ENCODE results near the gene ZDHHC4. TPM values are rescaled to one million over a fixed set of nuclear protein-coding genes. Genes with fewer than 3 reads are reported as not detected.

Gene ZDHHC4
- total and polyA plus RNA-seq, 2 donors (not counting 3 experiments of a cell fraction or from before 2014, with no cell fraction given): 29.9 to 122 TPM

DNA sequence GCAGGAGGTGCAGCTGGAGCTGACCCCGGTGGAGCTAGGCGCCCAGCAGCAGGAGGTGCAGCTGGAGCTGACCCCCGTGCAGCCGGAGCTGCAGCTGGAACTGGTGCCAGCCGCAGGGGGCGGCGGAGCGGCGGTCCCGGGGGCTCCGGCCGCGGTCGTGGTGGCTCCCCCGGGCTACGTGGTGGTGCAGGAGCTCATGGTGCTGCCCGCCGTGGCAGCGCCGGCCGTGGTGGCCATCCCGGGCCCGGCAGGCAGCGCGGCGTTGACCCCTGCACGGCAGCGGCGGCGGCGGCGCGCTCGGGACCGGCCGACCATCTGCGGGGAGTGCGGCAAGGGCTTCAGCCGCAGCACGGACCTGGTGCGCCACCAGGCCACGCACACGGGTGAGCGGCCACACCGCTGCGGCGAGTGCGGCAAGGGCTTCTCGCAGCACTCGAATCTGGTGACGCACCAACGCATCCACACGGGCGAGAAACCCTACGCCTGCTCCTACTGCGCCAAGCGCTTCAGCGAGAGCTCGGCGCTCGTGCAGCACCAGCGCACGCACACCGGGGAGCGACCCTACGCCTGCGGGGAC is 45.0 kb downstream of the ZDHHC4 start:
- Histone ChIP-seq H3K9ac (replicated peaks; ENCODE audit: extremely low read depth, insufficient read depth, low read length) (no peak overlapping the region), H3K4me3 (replicated peaks in 1 of 3; ENCODE audit: insufficient read depth in 1 of 3, low read depth in 1 of 3, low read length in 3 of 3) (no peak overlapping the region), H3K9me1 (replicated peaks; ENCODE audit: control insufficient read depth, extremely low read depth, insufficient read depth, low read length) (no peaks in the 10 kb centered on the region), H3K4me1 (ENCODE audit: control insufficient read depth, extremely low read depth, insufficient read depth, low read length) (no peaks in the 10 kb centered on the region), H2AFZ (ENCODE audit: low read depth, low read length) (no peak overlapping the region), H4K20me1 (replicated peaks; ENCODE audit: control insufficient read depth, extremely low read depth, insufficient read depth, low read length) (no peaks in the 10 kb centered on the region), H3K27me3 (ENCODE audit: control insufficient read depth in 2 of 2, insufficient read depth in 2 of 2, low read length in 2 of 2) (peaks cover 0 to 2% of the 10 kb centered on the region in 2 experiments), H3K36me3 (ENCODE audit: control insufficient read depth in 2 of 2, extremely low read depth in 1 of 2, insufficient read depth in 2 of 2, low read length in 2 of 2) (no peaks in the 10 kb centered on the region), H3K27ac (ENCODE audit: insufficient read depth, low read depth, low read length) (no peak overlapping the region), H3K79me2 (ENCODE audit: control insufficient read depth, insufficient read depth, low read length) (no peaks in the 10 kb centered on the region), H3K9me3 (replicated peaks; ENCODE audit: control insufficient read depth, insufficient read depth, low read length) (no peaks in the 10 kb centered on the region), H3K4me2 (ENCODE audit: insufficient read depth, low read length) (no peak overlapping the region)
- TF ChIP-seq JUN (IDR thresholded peaks at IDR 0.05; ENCODE audit: borderline replicate concordance, insufficient read depth, insufficient read length, low read depth): no peak
- no peak for TF ChIP-seq POLR2AphosphoS5 (IDR thresholded peaks at IDR 0.05; ENCODE audit: insufficient read depth, low read depth, low read length)
- no peak for TF ChIP-seq POLR2A (IDR thresholded peaks at IDR 0.05; ENCODE audit: low read depth, low read length)
- TF ChIP-seq, protein P1, sequence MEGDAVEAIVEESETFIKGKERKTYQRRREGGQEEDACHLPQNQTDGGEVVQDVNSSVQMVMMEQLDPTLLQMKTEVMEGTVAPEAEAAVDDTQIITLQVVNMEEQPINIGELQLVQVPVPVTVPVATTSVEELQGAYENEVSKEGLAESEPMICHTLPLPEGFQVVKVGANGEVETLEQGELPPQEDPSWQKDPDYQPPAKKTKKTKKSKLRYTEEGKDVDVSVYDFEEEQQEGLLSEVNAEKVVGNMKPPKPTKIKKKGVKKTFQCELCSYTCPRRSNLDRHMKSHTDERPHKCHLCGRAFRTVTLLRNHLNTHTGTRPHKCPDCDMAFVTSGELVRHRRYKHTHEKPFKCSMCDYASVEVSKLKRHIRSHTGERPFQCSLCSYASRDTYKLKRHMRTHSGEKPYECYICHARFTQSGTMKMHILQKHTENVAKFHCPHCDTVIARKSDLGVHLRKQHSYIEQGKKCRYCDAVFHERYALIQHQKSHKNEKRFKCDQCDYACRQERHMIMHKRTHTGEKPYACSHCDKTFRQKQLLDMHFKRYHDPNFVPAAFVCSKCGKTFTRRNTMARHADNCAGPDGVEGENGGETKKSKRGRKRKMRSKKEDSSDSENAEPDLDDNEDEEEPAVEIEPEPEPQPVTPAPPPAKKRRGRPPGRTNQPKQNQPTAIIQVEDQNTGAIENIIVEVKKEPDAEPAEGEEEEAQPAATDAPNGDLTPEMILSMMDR (IDR thresholded peaks at IDR 0.05; ENCODE audit: extremely low read depth in 1 of 2, insufficient read depth in 1 of 2, low read depth in 1 of 2, low read length in 2 of 2): no peak
- TF ChIP-seq GATA2 (IDR thresholded peaks at IDR 0.05; ENCODE audit: insufficient read depth, insufficient read length, low read depth, low read length): no peak
- no peak for TF ChIP-seq MYC (IDR thresholded peaks at IDR 0.05; ENCODE audit: low read depth, low read length)
- TF ChIP-seq, protein P2, sequence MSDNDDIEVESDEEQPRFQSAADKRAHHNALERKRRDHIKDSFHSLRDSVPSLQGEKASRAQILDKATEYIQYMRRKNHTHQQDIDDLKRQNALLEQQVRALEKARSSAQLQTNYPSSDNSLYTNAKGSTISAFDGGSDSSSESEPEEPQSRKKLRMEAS (IDR thresholded peaks at IDR 0.05; ENCODE audit: insufficient read depth, insufficient read length): no peak
- TF ChIP-seq FOS (IDR thresholded peaks at IDR 0.05; ENCODE audit: borderline replicate concordance, insufficient read depth, low read length): no peak
- TF ChIP-seq EZH2 (IDR thresholded peaks at IDR 0.05; ENCODE audit: borderline replicate concordance, low read depth, low read length, severe bottlenecking): no peak
- dilution Hi-C loops (cut with MboI; ENCODE audit: extremely low pct_ligation_motif_present, low sequenced_read_pairs) (no loop called here), intact Hi-C loops (cut with micrococcal nuclease) (no loop called here)
- CTCF ChIA-PET: interaction anchor here (1.6 to 1.7 kb wide), 2 partner anchors 12 to 63 kb away, joined by 3 to 5 read pairs; no protein-coding TSS in a partner anchor
- no peak for FAIRE-seq
- no TSS peak for BruUV-seq (replicated peaks)
- POLR2A ChIA-PET: no interaction called here
- no peak for DNase-seq (ENCODE audit: low read depth, low spot score)

All from endothelial cell of umbilical vein (primary cell).